ENCODE measurements around the gene FMOD. TPM values are rescaled to one million over a fixed set of nuclear protein-coding genes. Genes with fewer than 3 reads are reported as not detected.

The FMOD gene
- total RNA-seq, 3 donors from 2014 or later (not counting 1 experiment from before 2014, with no cell fraction given): not detected

DNA sequence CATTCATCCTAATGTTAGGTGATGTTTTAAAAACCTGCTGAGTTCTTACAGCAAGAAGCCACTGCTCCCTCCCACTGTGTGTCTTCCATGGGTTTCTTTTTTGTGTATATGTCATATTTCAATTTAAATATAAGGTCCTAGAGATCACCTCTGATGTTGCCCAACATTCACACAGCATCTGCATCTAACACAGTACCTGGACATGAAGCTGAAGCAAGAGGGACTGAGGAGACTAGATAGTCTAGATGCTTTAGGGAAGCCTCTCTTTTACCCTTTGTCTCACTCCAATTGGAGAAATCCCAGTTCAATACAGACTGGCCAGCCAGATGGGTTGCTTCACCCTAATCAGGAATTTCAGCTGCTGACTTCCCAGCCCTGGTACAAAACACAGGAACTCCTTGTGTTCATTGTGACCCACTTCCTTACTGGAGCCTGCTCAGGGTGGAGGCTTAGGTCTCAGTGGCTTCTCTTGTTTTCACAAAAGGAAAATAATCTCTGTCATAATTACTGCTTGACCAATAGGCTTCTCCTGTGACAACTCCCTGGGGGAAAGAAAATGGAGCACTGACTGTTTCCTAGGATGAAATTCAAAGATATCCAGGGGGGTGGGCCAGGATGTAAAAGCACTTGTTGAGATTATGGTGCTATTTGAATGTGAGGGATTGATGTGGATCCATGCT lies 28.3 kb downstream of the FMOD start:
- peaks cover 79% of the 10 kb centered on the region for H3K4me1 ChIP-seq (ENCODE audit: control insufficient read depth, insufficient read depth, low read length)
- Mint-ChIP-seq H3K4me1 (peaks cover 83 to 88% of the 10 kb centered on the region in 2 donors), H3K27me3 (ENCODE audit: low read depth in 2 of 2) (no peaks in the 10 kb centered on the region), H3K4me3 (peak overlapping the region; percentile 32), H3K27ac (peak overlapping the region; percentile 54 to 99), H3K9me3 (no peaks in the 10 kb centered on the region), H3K36me3 (no peaks in the 10 kb centered on the region)
- ATAC-seq (no peak), DNase-seq (no peak)
- H3K4me3 ChIP-seq (ENCODE audit: low read length): no peak overlapping the region
- H3K27me3 ChIP-seq (ENCODE audit: control insufficient read depth, insufficient read depth, low read length): no peaks in the 10 kb centered on the region
- TF ChIP-seq, protein P1, sequence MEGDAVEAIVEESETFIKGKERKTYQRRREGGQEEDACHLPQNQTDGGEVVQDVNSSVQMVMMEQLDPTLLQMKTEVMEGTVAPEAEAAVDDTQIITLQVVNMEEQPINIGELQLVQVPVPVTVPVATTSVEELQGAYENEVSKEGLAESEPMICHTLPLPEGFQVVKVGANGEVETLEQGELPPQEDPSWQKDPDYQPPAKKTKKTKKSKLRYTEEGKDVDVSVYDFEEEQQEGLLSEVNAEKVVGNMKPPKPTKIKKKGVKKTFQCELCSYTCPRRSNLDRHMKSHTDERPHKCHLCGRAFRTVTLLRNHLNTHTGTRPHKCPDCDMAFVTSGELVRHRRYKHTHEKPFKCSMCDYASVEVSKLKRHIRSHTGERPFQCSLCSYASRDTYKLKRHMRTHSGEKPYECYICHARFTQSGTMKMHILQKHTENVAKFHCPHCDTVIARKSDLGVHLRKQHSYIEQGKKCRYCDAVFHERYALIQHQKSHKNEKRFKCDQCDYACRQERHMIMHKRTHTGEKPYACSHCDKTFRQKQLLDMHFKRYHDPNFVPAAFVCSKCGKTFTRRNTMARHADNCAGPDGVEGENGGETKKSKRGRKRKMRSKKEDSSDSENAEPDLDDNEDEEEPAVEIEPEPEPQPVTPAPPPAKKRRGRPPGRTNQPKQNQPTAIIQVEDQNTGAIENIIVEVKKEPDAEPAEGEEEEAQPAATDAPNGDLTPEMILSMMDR (IDR thresholded peaks at IDR 0.05): no peak
- intact Hi-C loops (cut with micrococcal nuclease): loop anchor here (10.0 kb wide), 1 partner anchor 1962 kb away; no protein-coding TSS in a partner anchor
- no peaks in the 10 kb centered on the region for H3K9me3 ChIP-seq (ENCODE audit: control insufficient read depth, insufficient read depth, low read length)
- peak overlapping the region; percentile 21 for H3K27ac ChIP-seq (ENCODE audit: low read length)
- no peaks in the 10 kb centered on the region for H3K36me3 ChIP-seq (ENCODE audit: control insufficient read depth, insufficient read depth, low read length)

DNA sequence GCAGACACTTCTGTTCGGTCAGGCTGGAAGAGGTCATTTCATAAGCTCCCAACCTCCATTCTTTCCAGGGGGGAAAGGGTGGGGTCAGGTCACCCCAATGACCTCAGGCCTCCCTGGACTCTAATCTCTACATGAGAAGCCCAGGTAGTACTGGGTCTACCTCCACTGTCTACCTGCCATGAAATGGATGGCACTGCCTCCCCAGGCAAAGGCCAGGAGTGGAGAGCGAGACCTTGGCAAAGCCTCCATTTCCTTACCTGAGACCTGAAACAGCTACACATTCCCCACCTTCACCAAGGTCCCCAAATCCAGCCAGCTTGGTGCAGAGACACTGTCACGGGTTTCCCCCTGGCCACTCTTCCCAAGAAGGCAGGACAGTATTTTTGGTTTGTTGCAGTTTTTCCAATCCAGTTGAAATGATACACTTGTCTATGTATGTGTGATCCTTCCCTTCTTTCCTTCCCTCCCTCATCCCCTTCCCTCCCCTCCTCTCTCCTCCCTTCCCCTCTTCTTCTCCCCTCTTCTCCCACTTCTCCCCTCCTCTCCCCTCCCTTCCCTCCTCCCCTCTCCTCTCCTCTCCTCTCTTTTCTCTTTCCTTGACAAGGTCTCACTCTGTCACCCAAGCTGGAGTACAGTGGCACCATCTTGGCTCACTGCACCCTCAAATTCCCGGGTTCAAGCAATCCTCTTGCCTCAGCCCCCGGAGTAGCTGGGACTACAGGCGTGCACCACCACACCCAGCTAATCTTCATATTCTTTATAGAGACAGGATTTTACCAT lies 29.5 kb downstream of the FMOD start:
- Histone ChIP-seq H3K27ac (ENCODE audit: low read length) (peak overlapping the region; percentile 79), H3K27me3 (ENCODE audit: control insufficient read depth, insufficient read depth, low read length) (no peaks in the 10 kb centered on the region), H3K36me3 (ENCODE audit: control insufficient read depth, insufficient read depth, low read length) (no peaks in the 10 kb centered on the region), H3K4me1 (ENCODE audit: control insufficient read depth, insufficient read depth, low read length) (peaks cover 68% of the 10 kb centered on the region), H3K9me3 (ENCODE audit: control insufficient read depth, insufficient read depth, low read length) (no peaks in the 10 kb centered on the region), H3K4me3 (ENCODE audit: low read length) (no peak overlapping the region)
- Mint-ChIP-seq H3K36me3 (no peaks in the 10 kb centered on the region), H3K4me3 (peak overlapping the region; percentile 37), H3K4me1 (peaks cover 75 to 80% of the 10 kb centered on the region in 2 donors), H3K27ac (peak overlapping the region; percentile 70 to 92), H3K27me3 (ENCODE audit: low read depth in 2 of 2) (no peaks in the 10 kb centered on the region), H3K9me3 (no peaks in the 10 kb centered on the region)
- DNase-seq (no peak), ATAC-seq (no peak)
- TF ChIP-seq, protein P1 (IDR thresholded peaks at IDR 0.05): no peak
- 91% methylated on average over 5 of the region's 6 CpGs for WGBS (ENCODE audit: insufficient coverage)
- intact Hi-C loops (cut with micrococcal nuclease): loop anchor here (10.0 kb wide), 1 partner anchor 1963 kb away; no protein-coding TSS in a partner anchor

DNA sequence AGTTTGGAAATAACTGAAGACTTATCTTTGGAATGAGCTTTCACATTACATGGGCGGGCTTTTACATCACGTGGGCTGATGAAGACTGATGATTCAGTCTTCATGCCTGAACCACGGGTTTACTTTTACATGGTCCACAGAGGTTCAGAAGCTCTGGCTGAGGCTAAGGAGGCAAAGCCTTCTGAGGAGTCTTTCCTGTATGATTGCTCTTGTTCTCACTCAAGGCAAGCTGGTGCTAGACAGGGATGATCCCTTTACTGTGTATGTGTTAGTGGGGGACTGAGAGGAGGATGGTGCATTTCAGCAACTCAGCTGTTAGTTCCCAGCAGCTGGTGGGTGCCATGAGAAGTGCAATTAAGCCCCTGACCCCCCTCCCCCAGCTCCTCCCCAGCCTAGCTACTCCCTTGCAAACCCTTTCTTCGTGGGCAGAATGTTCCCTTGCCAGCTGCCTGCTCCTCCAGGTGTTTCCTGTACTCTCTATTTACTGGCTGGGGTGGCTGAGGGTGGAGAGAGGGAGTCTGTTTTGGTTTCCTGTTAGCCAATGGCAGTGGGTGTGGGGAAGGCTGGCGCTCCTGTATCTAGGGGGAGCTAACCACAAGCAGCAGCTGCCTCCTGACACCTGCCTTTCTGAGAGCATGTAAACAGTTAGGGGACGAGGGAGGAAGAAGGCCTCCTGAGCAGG lies 30.2 kb downstream of the FMOD start:
- intact Hi-C loops (cut with micrococcal nuclease): loop anchor here (10.0 kb wide), 1 partner anchor 1964 kb away; no protein-coding TSS in a partner anchor
- no peaks in the 10 kb centered on the region for H3K36me3 ChIP-seq (ENCODE audit: control insufficient read depth, insufficient read depth, low read length)
- peaks cover 70 to 74% of the 10 kb centered on the region in 2 donors for H3K4me1 Mint-ChIP-seq
- no peaks in the 10 kb centered on the region for H3K27me3 Mint-ChIP-seq (ENCODE audit: low read depth in 2 of 2)
- WGBS (ENCODE audit: insufficient coverage): 9% methylated on average over 4 of the region's 6 CpGs
- H3K4me3 ChIP-seq (ENCODE audit: low read length): no peak overlapping the region
- TF ChIP-seq, protein P1 (IDR thresholded peaks at IDR 0.05): no peak
- DNase-seq (peak; percentile 37 to 87), ATAC-seq (peak; percentile 49 to 79 (median 52))
- no peaks in the 10 kb centered on the region for H3K9me3 ChIP-seq (ENCODE audit: control insufficient read depth, insufficient read depth, low read length)
- peak overlapping the region; percentile 70 to 92 for H3K27ac Mint-ChIP-seq
- peaks cover 62% of the 10 kb centered on the region for H3K4me1 ChIP-seq (ENCODE audit: control insufficient read depth, insufficient read depth, low read length)
- no peaks in the 10 kb centered on the region for H3K9me3 Mint-ChIP-seq
- H3K36me3 Mint-ChIP-seq: no peaks in the 10 kb centered on the region
- no peaks in the 10 kb centered on the region for H3K27me3 ChIP-seq (ENCODE audit: control insufficient read depth, insufficient read depth, low read length)
- H3K27ac ChIP-seq (ENCODE audit: low read length): peak overlapping the region; percentile 79
- peak overlapping the region; percentile 35 for H3K4me3 Mint-ChIP-seq
